ENCODE results near the gene HNF1B.

Gene HNF1B

DNA sequence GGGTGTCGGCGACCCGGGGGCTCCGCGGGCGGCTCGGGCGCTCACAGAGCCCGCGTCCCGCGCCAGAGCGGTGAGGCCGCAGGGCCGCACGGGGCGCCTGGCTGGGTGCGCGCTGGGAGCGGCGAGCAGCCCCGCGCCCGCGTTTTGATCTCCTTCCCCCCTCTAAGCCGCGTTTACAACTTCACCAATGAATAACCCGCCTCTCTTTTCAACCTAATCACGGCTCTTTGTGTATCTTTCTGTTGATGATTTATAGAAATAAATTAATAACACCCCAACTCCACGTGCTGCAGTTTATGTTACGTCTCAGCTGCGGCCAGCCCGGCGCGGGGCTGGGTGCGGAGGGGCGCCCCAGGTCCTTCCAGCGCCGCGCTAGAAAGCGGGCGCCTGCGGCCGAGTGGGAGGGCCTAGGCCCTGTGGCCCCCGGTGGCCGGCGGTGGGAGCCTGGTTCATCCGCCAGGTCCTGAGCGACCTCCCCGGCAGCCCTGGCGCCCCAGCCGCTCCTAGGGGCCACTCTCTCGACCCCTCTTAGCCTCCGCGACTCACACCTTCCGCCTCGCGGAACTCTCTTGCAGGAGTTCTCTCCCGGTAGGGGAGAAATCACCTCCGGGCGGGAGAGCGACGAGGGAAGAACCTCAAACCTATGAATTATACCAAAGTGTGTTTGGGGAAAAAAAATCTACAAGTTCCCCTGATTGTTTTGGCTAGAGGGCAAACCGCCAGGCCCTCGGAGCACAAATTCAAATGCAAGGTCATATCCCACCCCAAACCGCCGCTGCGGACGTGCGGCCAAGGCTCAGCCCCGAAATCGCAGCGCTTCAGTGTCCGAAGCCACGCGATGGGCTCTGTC, 1.9 kb downstream of the HNF1B start:
- Mint-ChIP-seq H3K27me3 (ENCODE audit: low read depth, poor library complexity) (peaks cover 99% of the 10 kb centered on the region), H3K36me3 (ENCODE audit: low read depth) (no peaks in the 10 kb centered on the region), H3K4me3 (peak overlapping the region; percentile 85), H3K9me3 (no peaks in the 10 kb centered on the region), H3K27ac (no peak overlapping the region), H3K4me1 (peaks cover 39% of the 10 kb centered on the region)
- TF ChIP-seq, protein P1, sequence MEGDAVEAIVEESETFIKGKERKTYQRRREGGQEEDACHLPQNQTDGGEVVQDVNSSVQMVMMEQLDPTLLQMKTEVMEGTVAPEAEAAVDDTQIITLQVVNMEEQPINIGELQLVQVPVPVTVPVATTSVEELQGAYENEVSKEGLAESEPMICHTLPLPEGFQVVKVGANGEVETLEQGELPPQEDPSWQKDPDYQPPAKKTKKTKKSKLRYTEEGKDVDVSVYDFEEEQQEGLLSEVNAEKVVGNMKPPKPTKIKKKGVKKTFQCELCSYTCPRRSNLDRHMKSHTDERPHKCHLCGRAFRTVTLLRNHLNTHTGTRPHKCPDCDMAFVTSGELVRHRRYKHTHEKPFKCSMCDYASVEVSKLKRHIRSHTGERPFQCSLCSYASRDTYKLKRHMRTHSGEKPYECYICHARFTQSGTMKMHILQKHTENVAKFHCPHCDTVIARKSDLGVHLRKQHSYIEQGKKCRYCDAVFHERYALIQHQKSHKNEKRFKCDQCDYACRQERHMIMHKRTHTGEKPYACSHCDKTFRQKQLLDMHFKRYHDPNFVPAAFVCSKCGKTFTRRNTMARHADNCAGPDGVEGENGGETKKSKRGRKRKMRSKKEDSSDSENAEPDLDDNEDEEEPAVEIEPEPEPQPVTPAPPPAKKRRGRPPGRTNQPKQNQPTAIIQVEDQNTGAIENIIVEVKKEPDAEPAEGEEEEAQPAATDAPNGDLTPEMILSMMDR (IDR thresholded peaks at IDR 0.05) = no peak
- DNase-seq = peak; percentile 34

- Mint-ChIP-seq H3K4me3 (peak overlapping the region; percentile 83), H3K27ac (no peak overlapping the region), H3K9me3 (no peaks in the 10 kb centered on the region), H3K36me3 (ENCODE audit: low read depth) (no peaks in the 10 kb centered on the region), H3K4me1 (peaks cover 40% of the 10 kb centered on the region), H3K27me3 (ENCODE audit: low read depth, poor library complexity) (peaks cover 99% of the 10 kb centered on the region)
- TF ChIP-seq, protein P1 (IDR thresholded peaks at IDR 0.05) = no peak
- peak; percentile 49 for DNase-seq
These were observed 2.6 kb downstream of the HNF1B start for GRCh38 chr17:37742116-37742761.

DNA sequence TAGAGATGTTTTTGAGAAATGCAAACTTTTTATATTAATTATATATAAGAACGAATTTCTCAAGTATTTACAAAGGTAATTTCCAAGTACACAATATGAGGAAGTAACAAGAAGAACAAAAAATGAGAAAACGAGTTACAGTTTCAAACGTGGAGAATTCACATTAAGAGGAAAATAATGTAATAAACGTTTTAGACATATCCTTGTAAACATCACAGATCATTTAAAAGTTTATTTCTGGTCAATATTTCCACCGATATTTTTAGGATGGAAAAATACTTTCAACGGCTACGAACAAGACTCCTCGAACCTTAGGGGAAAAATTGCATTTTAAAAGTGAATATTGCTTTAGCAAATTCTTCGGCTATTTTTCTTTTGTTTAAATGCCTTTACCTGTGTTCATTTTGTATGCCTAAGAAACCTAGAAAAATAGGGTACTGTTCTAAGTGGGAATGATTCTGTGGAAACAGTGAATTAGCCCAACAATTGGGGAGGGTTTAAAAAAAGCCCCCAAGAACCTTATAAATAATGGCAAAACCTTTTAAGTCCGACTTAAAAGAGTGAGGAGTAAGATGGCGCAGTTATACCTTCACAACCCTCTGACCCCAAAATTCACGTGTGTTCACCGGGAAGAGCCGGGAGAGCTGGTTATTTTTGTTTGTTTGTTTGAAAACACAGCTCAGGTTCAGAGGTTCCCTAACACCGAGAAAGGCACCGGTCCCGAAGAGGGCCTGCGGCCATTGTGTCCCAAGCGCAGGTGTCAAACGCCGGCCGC, 3.3 kb downstream of the HNF1B start:
- Mint-ChIP-seq H3K27ac (no peak overlapping the region), H3K27me3 (ENCODE audit: low read depth, poor library complexity) (peaks cover 99% of the 10 kb centered on the region)
- TF ChIP-seq, protein P1 (IDR thresholded peaks at IDR 0.05) = no peak

GRCh38 chr17:37740915-37741314, 3.9 kb downstream of the HNF1B start:
- Mint-ChIP-seq H3K27ac (no peak overlapping the region), H3K4me3 (peak overlapping the region; percentile 58), H3K27me3 (ENCODE audit: low read depth, poor library complexity) (peaks cover 99% of the 10 kb centered on the region), H3K9me3 (no peaks in the 10 kb centered on the region), H3K4me1 (peaks cover 40% of the 10 kb centered on the region), H3K36me3 (ENCODE audit: low read depth) (no peaks in the 10 kb centered on the region)
- TF ChIP-seq, protein P1 (IDR thresholded peaks at IDR 0.05) = no peak
- DNase-seq = no peak

More for the DNA sequence above, 3.3 kb downstream of the HNF1B start:
- Mint-ChIP-seq H3K9me3 (no peaks in the 10 kb centered on the region), H3K4me3 (peak overlapping the region; percentile 83), H3K4me1 (peaks cover 40% of the 10 kb centered on the region), H3K36me3 (ENCODE audit: low read depth) (no peaks in the 10 kb centered on the region)
- no peak for DNase-seq

DNA sequence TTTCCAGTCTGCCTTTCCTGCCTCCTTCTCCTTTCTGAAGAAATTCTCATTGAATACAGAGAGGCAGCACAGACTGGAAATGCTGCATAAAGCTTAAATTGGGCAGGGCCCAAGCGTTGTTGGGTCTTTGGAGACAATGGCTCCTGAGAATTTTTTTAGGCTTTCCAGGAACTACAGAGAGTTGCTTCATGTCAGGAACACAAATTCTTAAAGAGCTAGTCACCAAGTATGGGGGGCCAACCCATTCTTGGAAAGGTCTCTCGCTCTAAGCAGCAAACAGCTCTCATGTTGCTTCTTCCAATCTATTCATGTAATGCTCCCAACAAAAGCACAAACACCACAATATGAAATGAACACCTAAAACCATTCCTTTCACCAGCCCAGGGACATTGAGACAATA, 6.9 kb downstream of the HNF1B start:
- H3K9me3 Mint-ChIP-seq = no peaks in the 10 kb centered on the region
- no peak overlapping the region for H3K27ac Mint-ChIP-seq
- no peak for DNase-seq
- no peaks in the 10 kb centered on the region for H3K36me3 Mint-ChIP-seq (ENCODE audit: low read depth)
- H3K27me3 Mint-ChIP-seq (ENCODE audit: low read depth, poor library complexity) = peaks cover 86% of the 10 kb centered on the region
- no peak overlapping the region for H3K4me3 Mint-ChIP-seq
- peaks cover 23% of the 10 kb centered on the region for H3K4me1 Mint-ChIP-seq
- TF ChIP-seq, protein P1 (IDR thresholded peaks at IDR 0.05) = no peak

Measured in nephron progenitor cell (in vitro differentiated cells).